ENCODE data around the gene ST6GALNAC6. TPM values are rescaled to one million over a fixed set of nuclear protein-coding genes. Genes with fewer than 3 reads are reported as not detected.
"Not testable (repeated sequence)": the region's sequence is repeated elsewhere in the genome, so short reads cannot be mapped to it uniquely, and the experiment has no call there.

Gene ST6GALNAC6
- total and polyA plus RNA-seq, 7 donors: 35.6 to 125 (median 109) TPM

DNA sequence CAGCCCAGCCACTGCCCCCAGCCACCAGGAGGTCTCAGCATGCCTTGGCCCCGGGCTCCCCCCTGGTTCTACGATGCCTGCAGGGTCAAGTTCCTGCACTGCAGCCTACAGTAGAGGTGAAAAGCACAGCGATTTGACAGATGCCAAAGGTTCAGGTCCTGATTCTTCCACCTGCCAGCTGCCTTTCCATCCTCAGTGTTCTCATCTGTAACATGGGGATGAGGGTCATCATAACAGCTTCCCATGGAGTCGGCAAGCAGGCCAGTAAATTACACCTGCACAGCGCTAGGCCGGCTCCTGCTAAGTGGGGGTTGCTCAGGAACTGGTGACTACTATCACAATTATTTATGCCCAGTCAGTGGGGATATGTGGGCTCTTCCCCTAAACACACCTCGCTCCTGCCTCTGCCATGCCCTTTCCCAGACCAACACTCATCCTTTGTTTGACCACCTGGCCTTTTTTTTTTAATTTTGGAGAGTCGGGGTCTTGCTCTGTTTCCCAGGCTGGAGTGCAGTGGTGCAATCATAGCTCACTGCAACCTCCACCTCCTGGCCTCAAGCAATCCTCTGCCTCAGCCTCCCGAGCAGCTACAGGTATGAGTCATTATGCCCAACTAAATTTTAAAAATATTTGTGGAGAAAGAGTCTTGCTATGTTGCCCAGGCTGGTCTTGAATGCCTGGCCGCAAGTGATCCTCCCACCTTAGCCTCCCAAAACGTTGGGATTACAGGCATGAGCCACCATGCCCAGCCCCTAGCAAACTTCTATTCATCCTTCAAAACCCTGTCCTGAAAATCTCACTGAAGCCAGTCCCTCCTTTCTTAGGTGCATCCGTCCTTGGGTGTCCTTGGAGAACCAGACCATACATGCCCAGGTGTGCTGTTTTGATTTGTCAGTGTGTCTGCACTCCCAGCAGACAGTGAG lies 51.3 kb downstream of the ST6GALNAC6 start:
- DNase-seq: no peak
- 81 to 82% methylated on average over 12 of the region's 12 CpGs for WGBS, 2 donors
- Histone ChIP-seq H3K27ac (peak overlapping the region in 3 of 4 donors; percentile 55 to 66 (median 57)), H3K9me3 (peaks cover 0 to 2% (median under 1%) of the 10 kb centered on the region in 4 donors), H3K27me3 (no peaks in the 10 kb centered on the region), H3K4me1 (peaks cover 0 to 10% (median 3%) of the 10 kb centered on the region in 4 donors), H3K4me3 (no peak overlapping the region), H3K36me3 (no peaks in the 10 kb centered on the region)
- intact Hi-C loops (cut with DNase I): no loop called here
- TF ChIP-seq POLR2A (IDR thresholded peaks at IDR 0.05): no peak
- TF ChIP-seq EP300 (IDR thresholded peaks at IDR 0.05): no peak
- TF ChIP-seq POLR2AphosphoS5 (IDR thresholded peaks at IDR 0.05): no peak
- TF ChIP-seq CTCF (IDR thresholded peaks at IDR 0.05): no peak

- intact Hi-C loops (cut with DNase I): no loop called here
- 68 to 71% methylated on average over 6 of the region's 6 CpGs for WGBS, 2 donors
- Histone ChIP-seq H3K4me3 (no peak overlapping the region), H3K27me3 (no peaks in the 10 kb centered on the region), H3K27ac (peak overlapping the region in 3 of 4 donors; percentile 55 to 66 (median 57)), H3K36me3 (no peaks in the 10 kb centered on the region), H3K9me3 (peaks cover 0 to 2% (median under 1%) of the 10 kb centered on the region in 4 donors), H3K4me1 (peaks cover 0 to 5% (median 0%) of the 10 kb centered on the region in 4 donors)
- DNase-seq: no peak
- TF ChIP-seq POLR2AphosphoS5 (IDR thresholded peaks at IDR 0.05) (no peak), CTCF (IDR thresholded peaks at IDR 0.05) (no peak), POLR2A (IDR thresholded peaks at IDR 0.05) (no peak), EP300 (IDR thresholded peaks at IDR 0.05) (no peak)
Observed at GRCh38 chr9:127847178-127847510, 52.3 kb downstream of the ST6GALNAC6 start.

DNA sequence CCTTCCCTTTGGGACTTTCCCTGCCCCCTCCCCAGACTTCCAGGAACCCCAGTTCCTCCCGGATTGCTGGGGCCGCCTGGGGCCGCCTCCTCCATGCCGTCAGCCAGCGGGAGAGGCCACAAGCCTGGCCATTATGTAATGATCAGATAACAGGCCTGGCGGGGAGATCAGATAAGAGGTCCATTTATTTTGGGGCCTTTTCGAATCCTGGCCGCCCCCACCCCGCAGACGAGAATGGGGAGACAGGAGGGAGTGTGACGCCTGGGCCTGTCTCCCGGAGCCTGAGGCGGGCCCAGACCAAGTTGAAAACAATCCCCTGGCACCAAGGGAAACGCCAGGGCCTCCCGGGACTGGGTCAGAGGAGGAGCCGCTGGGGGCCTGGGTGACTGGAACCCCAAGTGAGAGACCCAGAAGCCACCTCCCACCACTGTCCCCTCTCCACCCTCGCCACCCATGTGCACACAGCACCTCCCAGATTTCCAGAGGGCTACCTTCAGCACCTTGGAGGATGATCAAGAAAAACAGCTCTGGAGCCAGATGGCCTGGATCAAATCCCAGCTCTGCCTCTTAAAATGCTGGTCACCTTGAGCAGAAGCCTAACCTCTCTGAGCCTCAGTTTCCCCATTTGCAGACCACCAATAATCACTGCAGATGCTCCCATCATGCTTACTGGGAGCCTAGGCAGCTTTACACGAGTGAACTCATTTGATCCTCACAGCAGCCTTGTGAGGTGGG lies 52.8 kb downstream of the ST6GALNAC6 start:
- Histone ChIP-seq H3K27me3 (no peaks in the 10 kb centered on the region), H3K4me1 (peaks cover 0 to 5% (median 0%) of the 10 kb centered on the region in 4 donors), H3K36me3 (no peaks in the 10 kb centered on the region), H3K9me3 (peaks cover 0 to 2% (median under 1%) of the 10 kb centered on the region in 4 donors), H3K4me3 (no peak overlapping the region), H3K27ac (peak overlapping the region; percentile 6 to 66 (median 56))
- 70 to 76% methylated on average over 18 of the region's 18 CpGs for WGBS, 2 donors
- intact Hi-C loops (cut with DNase I): no loop called here
- no peak for TF ChIP-seq CTCF (IDR thresholded peaks at IDR 0.05)
- TF ChIP-seq POLR2A (IDR thresholded peaks at IDR 0.05): no peak
- no peak for TF ChIP-seq EP300 (IDR thresholded peaks at IDR 0.05)
- no peak for DNase-seq

- intact Hi-C loops (cut with DNase I): not testable (repeated sequence)
- 97% methylated on average over 4 of the region's 4 CpGs for WGBS, 2 donors
Observed at GRCh38 chr9:127845619-127846018, 53.8 kb downstream of the ST6GALNAC6 start.

DNA sequence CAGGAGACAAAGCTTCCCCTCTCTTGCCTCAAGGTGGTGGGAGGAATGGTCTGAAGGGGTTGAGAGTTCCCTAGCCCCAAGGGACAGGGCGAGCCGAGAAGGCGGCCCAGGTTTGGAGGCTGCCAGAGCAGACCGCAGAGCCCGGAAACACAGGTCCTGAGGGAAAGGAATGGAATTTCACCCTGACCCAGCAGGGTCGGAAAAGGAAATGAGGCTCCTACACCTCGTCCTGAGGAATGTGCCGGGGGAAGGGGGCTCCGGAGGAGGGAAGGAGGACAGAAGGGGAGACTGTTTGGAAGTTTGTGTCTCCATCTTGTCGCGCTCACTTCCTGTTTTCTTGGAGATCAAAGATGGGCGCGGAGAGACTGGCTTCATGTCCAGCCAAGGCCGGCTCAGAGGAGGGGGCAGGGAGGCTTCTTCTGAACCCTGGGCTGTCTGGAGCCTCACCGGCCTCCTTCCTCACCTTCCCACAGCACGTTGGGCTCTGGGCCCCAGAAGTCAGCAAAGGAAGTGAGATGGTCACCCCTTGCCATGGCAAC lies 54.5 kb downstream of the ST6GALNAC6 start:
- 85% methylated on average over 16 of the region's 16 CpGs for WGBS, 2 donors
- Histone ChIP-seq H3K27ac (peak overlapping the region; percentile 9 to 61 (median 56)), H3K4me3 (no peak overlapping the region), H3K36me3 (no peaks in the 10 kb centered on the region), H3K9me3 (peaks cover 0 to 2% (median under 1%) of the 10 kb centered on the region in 4 donors), H3K27me3 (no peaks in the 10 kb centered on the region), H3K4me1 (peaks cover 0 to 5% (median 0%) of the 10 kb centered on the region in 4 donors)
- TF ChIP-seq EP300 (IDR thresholded peaks at IDR 0.05) (no peak), POLR2A (IDR thresholded peaks at IDR 0.05) (no peak), POLR2AphosphoS5 (IDR thresholded peaks at IDR 0.05) (peak in 1 of 4 donors; percentile 47), CTCF (IDR thresholded peaks at IDR 0.05) (no peak)
- DNase-seq: no peak
- intact Hi-C loops (cut with DNase I): no loop called here

More at GRCh38 chr9:127845619-127846018, 53.8 kb downstream of the ST6GALNAC6 start:
- H3K9me3 ChIP-seq, H3K4me1 ChIP-seq, DNase-seq, H3K4me3 ChIP-seq, H3K36me3 ChIP-seq, H3K27me3 ChIP-seq: not testable (repeated sequence)
- peak overlapping the region in 3 of 4 donors; percentile 55 to 66 (median 57) for H3K27ac ChIP-seq

Measured in sigmoid colon (tissue), 7 donors.